H9 (cell line): Measurements from ENCODE around the gene WDFY3. TPM values are rescaled to one million over a fixed set of nuclear protein-coding genes. Genes with fewer than 3 reads are reported as not detected.

Source experiments
- DNase-seq: peaks from one replicate; pipeline ENCODE4 v3.0.0-alpha.2; 2017
- H2AFZ ChIP-seq: one replicate; pipeline ENCODE4 v1.6.1; 2013; ENCODE audit warnings: mild to moderate bottlenecking, low read length, control low read depth, moderate library complexity
- H2AK5ac ChIP-seq: 2 replicates; pipeline ENCODE4 v1.6.1; 2013; ENCODE audit warnings: low read length, control low read depth, mixed read lengths; ENCODE audit not compliant: insufficient read length
- H2BK120ac ChIP-seq: one replicate; pipeline ENCODE4 v1.6.1; 2013; ENCODE audit warnings: low read depth, mild to moderate bottlenecking, low read length, control low read depth, inconsistent platforms; ENCODE audit not compliant: poor library complexity, severe bottlenecking
- H2BK12ac ChIP-seq: 2 replicates; pipeline ENCODE4 v1.6.1; 2013; ENCODE audit warnings: low read length, control low read depth, mixed read lengths, low read depth; ENCODE audit not compliant: insufficient read length
- H2BK15ac ChIP-seq: 2 replicates; pipeline ENCODE4 v1.6.1; 2013; ENCODE audit warnings: low read depth, low read length, control low read depth
- H2BK20ac ChIP-seq: one replicate; pipeline ENCODE4 v1.6.1; 2013; ENCODE audit warnings: low read depth, mild to moderate bottlenecking, low read length, control low read depth, inconsistent platforms; ENCODE audit not compliant: poor library complexity, severe bottlenecking
- H2BK5ac ChIP-seq: 2 replicates; pipeline ENCODE4 v1.6.1; 2013; ENCODE audit warnings: low read length, control low read depth, mixed read lengths; ENCODE audit not compliant: insufficient read length
- H3K14ac ChIP-seq: 2 replicates; pipeline ENCODE4 v1.6.1; 2013; ENCODE audit warnings: low read length, control low read depth; ENCODE audit not compliant: insufficient read depth
- H3K18ac ChIP-seq: 2 replicates; pipeline ENCODE4 v1.6.1; 2013; ENCODE audit warnings: low read depth, mild to moderate bottlenecking, mixed read lengths, low read length, control low read depth; ENCODE audit not compliant: insufficient read length
- H3K23ac ChIP-seq: 2 replicates; pipeline ENCODE4 v1.6.1; 2013; ENCODE audit warnings: low read length, control low read depth, mixed read lengths, low read depth; ENCODE audit not compliant: insufficient read length
- H3K23me2 ChIP-seq: 2 replicates; pipeline ENCODE4 v1.6.1; 2013; ENCODE audit warnings: low read depth, mild to moderate bottlenecking, mixed read lengths, low read length, control low read depth; ENCODE audit not compliant: insufficient read length, poor library complexity, severe bottlenecking
- H3K27ac ChIP-seq: 2 replicates; pipeline ENCODE4 v1.5.1; 2013; ENCODE audit warnings: low read length, control low read depth, mixed read lengths, low read depth; ENCODE audit not compliant: insufficient read length
- H3K27me3 ChIP-seq: 2 replicates; pipeline ENCODE4 v1.6.1; 2013; ENCODE audit warnings: low read length, control low read depth, inconsistent platforms; ENCODE audit not compliant: insufficient read depth
- H3K4ac ChIP-seq: 2 replicates; pipeline ENCODE4 v1.6.1; 2013; ENCODE audit warnings: low read depth, mild to moderate bottlenecking, control low read depth, inconsistent platforms, low read length, moderate library complexity
- H3K4me1 ChIP-seq: 2 replicates; pipeline ENCODE4 v1.6.1; 2013; ENCODE audit warnings: low read length, control low read depth, inconsistent platforms; ENCODE audit not compliant: insufficient read depth
- H3K4me2 ChIP-seq: 2 replicates; pipeline ENCODE4 v1.6.1; 2013; ENCODE audit warnings: low read length, control low read depth, mixed read lengths; ENCODE audit not compliant: insufficient read length, insufficient read depth
- H3K56ac ChIP-seq: 2 replicates; pipeline ENCODE4 v1.6.1; 2013; ENCODE audit warnings: low read depth, mild to moderate bottlenecking, mixed read lengths, low read length, control low read depth; ENCODE audit not compliant: insufficient read length
- H3K79me1 ChIP-seq: 2 replicates; pipeline ENCODE4 v1.6.1; 2013; ENCODE audit warnings: low read depth, mild to moderate bottlenecking, moderate library complexity, low read length, control low read depth, inconsistent platforms; ENCODE audit not compliant: insufficient read depth, poor library complexity, severe bottlenecking
- H3K79me2 ChIP-seq: 2 replicates; pipeline ENCODE4 v1.6.1; 2013; ENCODE audit warnings: low read length, control low read depth, inconsistent platforms; ENCODE audit not compliant: insufficient read depth
- H3K9ac ChIP-seq: 2 replicates; pipeline ENCODE4 v1.6.1; 2013; ENCODE audit warnings: low read length, control low read depth, mixed read lengths; ENCODE audit not compliant: insufficient read length; ENCODE audit errors: extremely low read depth
- H3K9me3 ChIP-seq: one replicate; pipeline ENCODE4 v1.6.1; 2013; ENCODE audit warnings: low read depth, low read length, inconsistent platforms; ENCODE audit not compliant: control insufficient read depth
- H3T11ph ChIP-seq: one replicate; pipeline ENCODE4 v1.6.1; 2013; ENCODE audit warnings: mild to moderate bottlenecking, low read length, control low read depth, inconsistent platforms
- H4K20me1 ChIP-seq: one replicate; pipeline ENCODE4 v1.6.1; 2013; ENCODE audit not compliant: control insufficient read depth, insufficient read length, insufficient read depth
- H4K5ac ChIP-seq: 2 replicates; pipeline ENCODE4 v1.6.1; 2013; ENCODE audit warnings: low read depth, mild to moderate bottlenecking, mixed read lengths, low read length, control low read depth; ENCODE audit not compliant: insufficient read length
- H4K8ac ChIP-seq: replicated peaks from 2 replicates; pipeline ENCODE4 v1.6.1; 2013; ENCODE audit warnings: low read length, control low read depth, mixed read lengths, low read depth; ENCODE audit not compliant: insufficient read length
- H4K91ac ChIP-seq: 2 replicates; pipeline ENCODE4 v1.6.1; 2013; ENCODE audit warnings: low read depth, mild to moderate bottlenecking, moderate library complexity, mixed read lengths, low read length, control low read depth; ENCODE audit not compliant: insufficient read length
- H3K27ac Mint-ChIP-seq, 3 experiments: 2 replicates in 2 of 3; 3 replicates in 1 of 3; pipeline ENCODE4 v1.8.0; 2020 to 2021; ENCODE audit warnings: mixed read lengths in 3 of 3, mild to moderate bottlenecking in 1 of 3, moderate library complexity in 1 of 3
- H3K27me3 Mint-ChIP-seq: 2 replicates; pipeline ENCODE4 v1.8.0; 2021; ENCODE audit warnings: low read depth, mild to moderate bottlenecking, moderate library complexity, mixed read lengths
- H3K36me3 Mint-ChIP-seq, 3 experiments: 2 replicates in 2 of 3; 3 replicates in 1 of 3; pipeline ENCODE4 v1.8.0; 2020 to 2021; ENCODE audit warnings: low read depth in 3 of 3, mixed read lengths in 3 of 3; ENCODE audit not compliant: insufficient read depth in 1 of 3
- H3K4me1 Mint-ChIP-seq, 2 experiments: 2 replicates each; pipeline ENCODE4 v1.8.0; 2020; ENCODE audit warnings: mixed read lengths in 2 of 2
- H3K4me3 Mint-ChIP-seq, 2 experiments: 2 replicates in 1 of 2; 3 replicates in 1 of 2; pipeline ENCODE4 v1.8.0; 2020 to 2021; ENCODE audit warnings: mild to moderate bottlenecking in 2 of 2, mixed read lengths in 2 of 2, moderate library complexity in 1 of 2
- H3K9me3 Mint-ChIP-seq, 2 experiments: 2 replicates in 1 of 2; 3 replicates in 1 of 2; pipeline ENCODE4 v1.8.0; 2020; ENCODE audit warnings: mild to moderate bottlenecking in 2 of 2, mixed read lengths in 2 of 2, moderate library complexity in 1 of 2
- total RNA-seq: library from RNA; stranded (reverse); gene quantifications from 2 replicates; pipeline ENCODE4 v1.2.1, GENCODE V29; 2021
- TF ChIP-seq, protein P1 (sequence below): fragments of 200-600 bp; sonication (generic); conservative IDR thresholded peaks from 3 replicates; pipeline ENCODE4 v1.8.0; 2021; ENCODE audit warnings: antibody characterized with exemption, mild to moderate bottlenecking

Gene WDFY3
- total RNA-seq, 1 experiment from 2014 or later, result 54.6 TPM

DNA sequence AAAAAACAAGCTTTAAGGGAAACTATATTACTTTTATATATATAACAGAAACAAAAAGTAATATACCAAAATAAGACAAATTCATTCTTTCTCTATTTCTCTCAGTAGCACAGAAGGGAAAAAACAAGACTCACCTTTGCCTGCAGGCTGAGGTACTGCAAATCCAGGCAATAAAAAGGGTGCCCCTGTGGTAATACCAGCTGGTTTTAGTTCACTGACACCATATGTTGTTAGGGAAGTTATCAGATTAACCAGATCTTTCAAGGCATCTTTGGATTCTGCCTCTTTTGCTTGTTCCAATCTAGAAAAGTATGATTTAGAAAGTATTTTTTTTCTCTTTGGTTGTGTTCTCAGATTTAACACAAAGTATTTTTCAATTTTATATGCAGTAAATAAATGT, 139.8 kb downstream of the WDFY3 start:
- H3K18ac ChIP-seq, result no peak overlapping the region
- no peak overlapping the region for H3K9ac ChIP-seq
- H3K4me1 ChIP-seq, result no peaks in the 10 kb centered on the region
- H3K27ac ChIP-seq, result no peak overlapping the region
- no peak for DNase-seq
- H2BK15ac ChIP-seq, result no peak overlapping the region
- no peaks in the 10 kb centered on the region for H3K27me3 ChIP-seq
- H3K9me3 ChIP-seq, result no peaks in the 10 kb centered on the region
- Mint-ChIP-seq H3K9me3 (no peaks in the 10 kb centered on the region), H3K27ac (no peak overlapping the region; a peak in 1 of 7 replicates), H3K4me3 (no peak overlapping the region), H3K27me3 (no peaks in the 10 kb centered on the region), H3K4me1 (no peaks in the 10 kb centered on the region), H3K36me3 (peaks cover 8 to 19% (median 18%) of the 10 kb centered on the region in 3 experiments; a peak in 6 of 7 replicates)
- H4K8ac ChIP-seq, result no peak overlapping the region
- H2AK5ac ChIP-seq, result no peak overlapping the region
- no peak overlapping the region for H2BK5ac ChIP-seq
- H2BK20ac ChIP-seq, result no peak overlapping the region
- H3K4ac ChIP-seq, result no peak overlapping the region
- H3K4me2 ChIP-seq, result no peak overlapping the region
- H3K23ac ChIP-seq, result no peak overlapping the region
- no peak overlapping the region for H3K56ac ChIP-seq
- H3T11ph ChIP-seq, result no peak overlapping the region
- H3K14ac ChIP-seq, result no peak overlapping the region
- H2BK12ac ChIP-seq, result no peak overlapping the region
- H2BK120ac ChIP-seq, result no peak overlapping the region
- no peaks in the 10 kb centered on the region for H4K20me1 ChIP-seq
- H3K79me1 ChIP-seq, result no peaks in the 10 kb centered on the region
- TF ChIP-seq, protein P1, sequence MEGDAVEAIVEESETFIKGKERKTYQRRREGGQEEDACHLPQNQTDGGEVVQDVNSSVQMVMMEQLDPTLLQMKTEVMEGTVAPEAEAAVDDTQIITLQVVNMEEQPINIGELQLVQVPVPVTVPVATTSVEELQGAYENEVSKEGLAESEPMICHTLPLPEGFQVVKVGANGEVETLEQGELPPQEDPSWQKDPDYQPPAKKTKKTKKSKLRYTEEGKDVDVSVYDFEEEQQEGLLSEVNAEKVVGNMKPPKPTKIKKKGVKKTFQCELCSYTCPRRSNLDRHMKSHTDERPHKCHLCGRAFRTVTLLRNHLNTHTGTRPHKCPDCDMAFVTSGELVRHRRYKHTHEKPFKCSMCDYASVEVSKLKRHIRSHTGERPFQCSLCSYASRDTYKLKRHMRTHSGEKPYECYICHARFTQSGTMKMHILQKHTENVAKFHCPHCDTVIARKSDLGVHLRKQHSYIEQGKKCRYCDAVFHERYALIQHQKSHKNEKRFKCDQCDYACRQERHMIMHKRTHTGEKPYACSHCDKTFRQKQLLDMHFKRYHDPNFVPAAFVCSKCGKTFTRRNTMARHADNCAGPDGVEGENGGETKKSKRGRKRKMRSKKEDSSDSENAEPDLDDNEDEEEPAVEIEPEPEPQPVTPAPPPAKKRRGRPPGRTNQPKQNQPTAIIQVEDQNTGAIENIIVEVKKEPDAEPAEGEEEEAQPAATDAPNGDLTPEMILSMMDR, result no peak
- no peak overlapping the region for H2AFZ ChIP-seq
- no peak overlapping the region for H4K5ac ChIP-seq
- no peaks in the 10 kb centered on the region for H3K79me2 ChIP-seq
- no peak overlapping the region for H4K91ac ChIP-seq
- no peaks in the 10 kb centered on the region for H3K23me2 ChIP-seq
